Lower leg skin (tissue), 3 donors: ENCODE results near the gene TDRD6.

Experiments used
- CTCF ChIP-seq, 3 donors: fragments of 450-650 bp; IDR thresholded peaks; one replicate each; pipeline ENCODE4 v1.5.1; 2016; ENCODE audit warnings: antibody characterized with exemption in 3 of 3, mild to moderate bottlenecking in 3 of 3, moderate library complexity in 2 of 3
- POLR2A ChIP-seq, 2 donors: fragments of 450-650 bp; IDR thresholded peaks; one replicate each; pipeline ENCODE4 v1.6.1; 2016 to 2017; ENCODE audit warnings: antibody characterized with exemption in 2 of 2, mild to moderate bottlenecking in 1 of 2, moderate library complexity in 1 of 2

GRCh38 chr6:46652232-46652602 is 35.5 kb upstream of the TDRD6 start:
- TF ChIP-seq CTCF (IDR thresholded peaks at IDR 0.05) (no peak), POLR2A (IDR thresholded peaks at IDR 0.05) (no peak)
